ENCODE measurements around the gene C10orf62. TPM values are rescaled to one million over a fixed set of nuclear protein-coding genes. Genes with fewer than 3 reads are reported as not detected.
A peak's percentile ranks its signal among the peaks of the same experiment; 100 is the strongest.
"Not testable (repeated sequence)": the region's sequence is repeated elsewhere in the genome, so short reads cannot be mapped to it uniquely, and the experiment has no call there.

C10orf62 gene
- polyA plus RNA-seq, 2 donors: 0.10 TPM; not detected in 1

DNA sequence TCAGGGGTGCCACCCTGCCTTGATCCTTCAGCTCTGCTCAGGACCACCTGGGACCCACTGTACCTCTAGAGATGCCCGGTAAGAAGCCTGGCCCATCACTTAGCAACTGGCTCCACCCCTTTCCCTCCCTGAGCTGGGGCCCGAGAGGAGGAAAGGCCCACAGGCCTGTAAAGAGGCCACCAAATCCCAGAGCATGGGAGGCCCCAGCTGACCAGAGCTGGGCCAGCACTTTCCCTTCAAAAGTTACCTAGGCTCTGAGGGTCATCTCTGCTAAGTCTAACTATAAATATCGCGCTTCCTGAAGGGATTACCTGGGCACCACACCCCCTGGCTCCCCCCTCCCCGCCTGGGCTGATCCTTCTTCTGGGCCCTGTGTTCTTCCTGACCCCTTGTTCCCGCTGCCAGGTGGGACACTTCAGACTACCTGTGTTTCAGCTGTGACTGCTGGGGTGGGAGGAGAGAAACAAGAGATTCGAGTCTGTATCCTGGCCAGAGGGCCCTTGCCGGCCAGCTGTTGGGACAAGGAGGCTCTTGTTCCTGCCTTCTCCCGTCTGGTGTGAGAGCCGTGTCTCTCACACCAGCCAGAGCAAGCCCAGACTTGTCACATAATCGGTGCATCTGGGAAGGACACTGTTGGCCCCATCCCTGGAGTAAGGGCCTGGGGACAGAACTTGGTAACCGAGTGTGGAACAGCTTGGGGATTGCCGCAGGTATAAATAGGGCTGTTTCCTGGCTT, 39.8 kb upstream of the C10orf62 start:
- Histone ChIP-seq H3K4me1 (ENCODE audit: control insufficient read depth in 2 of 2, insufficient read depth in 2 of 2, low read length in 1 of 2) (peaks cover 5 to 7% of the 10 kb centered on the region in 2 donors), H3K27me3 (ENCODE audit: control insufficient read depth in 1 of 2, insufficient read depth in 2 of 2, low read length in 2 of 2) (no peaks in the 10 kb centered on the region), H3K36me3 (ENCODE audit: control insufficient read depth in 2 of 2, insufficient read depth in 2 of 2, low read length in 1 of 2) (no peaks in the 10 kb centered on the region), H3K4me3 (ENCODE audit: low read depth in 1 of 2, low read length in 2 of 2) (no peak overlapping the region), H3K27ac (ENCODE audit: low read depth in 2 of 2, low read length in 1 of 2) (peak overlapping the region in 1 of 2 donors; percentile 21), H3K9me3 (ENCODE audit: control insufficient read depth in 2 of 2, insufficient read depth in 1 of 2, low read depth in 1 of 2, low read length in 1 of 2) (no peaks in the 10 kb centered on the region)
- 41 to 59% methylated on average over 13 of the region's 13 CpGs for WGBS, 2 donors

DNA sequence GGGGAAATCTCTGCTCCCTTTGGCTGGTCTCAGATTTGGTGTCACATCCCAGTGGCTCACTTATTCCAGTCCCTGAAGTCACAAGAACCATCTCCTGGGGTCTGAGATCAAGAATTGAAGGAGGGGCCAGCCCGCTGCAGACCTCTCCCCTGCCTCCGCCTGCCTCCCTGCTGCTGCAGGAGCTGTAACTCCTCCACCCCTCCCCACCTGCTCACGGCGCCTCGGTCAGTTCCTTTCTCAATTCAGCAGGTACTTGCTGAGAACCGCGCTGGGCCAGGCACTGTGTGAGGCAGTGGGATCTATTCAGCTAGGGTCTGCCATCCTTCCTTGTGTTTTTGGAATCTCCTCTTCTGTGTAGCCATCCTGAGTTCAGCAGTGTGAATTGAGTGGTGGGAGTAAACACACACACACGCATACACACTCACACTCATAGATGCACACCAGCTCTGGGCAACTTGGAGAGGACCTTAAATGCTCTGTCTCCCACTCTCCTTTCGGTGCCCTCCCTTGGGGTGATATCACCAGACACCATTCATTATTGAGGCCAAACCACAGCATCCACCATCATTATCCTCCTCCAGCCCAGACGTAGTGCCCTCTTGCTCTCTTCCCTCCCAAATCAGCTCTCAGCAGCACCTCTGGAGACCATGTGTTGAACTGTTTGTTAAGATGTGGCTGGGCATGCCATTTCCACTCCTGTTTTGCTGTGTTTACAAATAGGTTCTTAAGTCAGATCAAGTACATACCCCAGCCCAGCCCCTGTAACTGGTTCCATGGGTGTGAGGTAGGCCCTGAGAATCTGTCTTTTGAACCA, 39.0 kb upstream of the C10orf62 start:
- Histone ChIP-seq H3K27me3 (ENCODE audit: control insufficient read depth in 1 of 2, insufficient read depth in 2 of 2, low read length in 2 of 2) (no peaks in the 10 kb centered on the region), H3K4me1 (ENCODE audit: control insufficient read depth in 2 of 2, insufficient read depth in 2 of 2, low read length in 1 of 2) (peaks cover 5 to 7% of the 10 kb centered on the region in 2 donors), H3K4me3 (ENCODE audit: low read depth in 1 of 2, low read length in 2 of 2) (no peak overlapping the region), H3K9me3 (ENCODE audit: control insufficient read depth in 2 of 2, insufficient read depth in 1 of 2, low read depth in 1 of 2, low read length in 1 of 2) (no peaks in the 10 kb centered on the region), H3K27ac (ENCODE audit: low read depth in 2 of 2, low read length in 1 of 2) (no peak overlapping the region), H3K36me3 (ENCODE audit: control insufficient read depth in 2 of 2, insufficient read depth in 2 of 2, low read length in 1 of 2) (no peaks in the 10 kb centered on the region)
- 81 to 82% methylated on average over 10 of the region's 10 CpGs for WGBS, 2 donors

DNA sequence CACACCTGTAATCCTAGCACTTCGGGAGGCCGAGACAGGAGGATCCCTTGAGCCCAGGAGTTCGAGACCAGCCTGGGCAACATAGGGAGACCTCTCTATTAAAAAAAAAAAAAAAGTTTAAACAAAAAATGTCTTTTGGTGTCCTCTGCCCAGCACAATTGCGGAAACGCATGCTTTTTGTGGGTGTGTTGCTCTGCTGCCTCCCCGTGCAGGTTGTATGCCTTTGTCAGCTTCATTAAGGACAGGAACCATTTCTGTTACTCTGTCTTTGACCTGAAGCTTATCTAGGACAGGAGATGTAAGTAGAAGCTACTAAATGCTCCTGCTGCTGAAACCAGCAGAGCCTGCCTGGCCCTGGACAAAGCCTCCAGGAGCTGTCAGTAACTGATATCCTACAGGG, 38.2 kb upstream of the C10orf62 start:
- Histone ChIP-seq H3K36me3 (ENCODE audit: control insufficient read depth in 2 of 2, insufficient read depth in 2 of 2, low read length in 1 of 2) (no peaks in the 10 kb centered on the region), H3K27me3 (ENCODE audit: control insufficient read depth in 1 of 2, insufficient read depth in 2 of 2, low read length in 2 of 2) (no peaks in the 10 kb centered on the region), H3K9me3 (ENCODE audit: control insufficient read depth in 2 of 2, insufficient read depth in 1 of 2, low read depth in 1 of 2, low read length in 1 of 2) (no peaks in the 10 kb centered on the region), H3K4me1 (ENCODE audit: control insufficient read depth in 2 of 2, insufficient read depth in 2 of 2, low read length in 1 of 2) (peaks cover 5 to 7% of the 10 kb centered on the region in 2 donors), H3K4me3 (ENCODE audit: low read depth in 1 of 2, low read length in 2 of 2) (no peak overlapping the region), H3K27ac (ENCODE audit: low read depth in 2 of 2, low read length in 1 of 2) (no peak overlapping the region)
- WGBS, 2 donors: 88% methylated on average over 6 of the region's 6 CpGs

GRCh38 chr10:97553575-97554031, 35.9 kb upstream of the C10orf62 start:
- Histone ChIP-seq H3K36me3 (ENCODE audit: control insufficient read depth in 2 of 2, insufficient read depth in 2 of 2, low read length in 1 of 2) (no peaks in the 10 kb centered on the region), H3K9me3 (ENCODE audit: control insufficient read depth in 2 of 2, insufficient read depth in 1 of 2, low read depth in 1 of 2, low read length in 1 of 2) (no peaks in the 10 kb centered on the region), H3K27me3 (ENCODE audit: control insufficient read depth in 1 of 2, insufficient read depth in 2 of 2, low read length in 2 of 2) (no peaks in the 10 kb centered on the region), H3K4me1 (ENCODE audit: control insufficient read depth in 2 of 2, insufficient read depth in 2 of 2, low read length in 1 of 2) (peaks cover 3 to 5% of the 10 kb centered on the region in 2 donors), H3K4me3 (ENCODE audit: low read depth in 1 of 2, low read length in 2 of 2) (no peak overlapping the region), H3K27ac (ENCODE audit: low read depth in 2 of 2, low read length in 1 of 2) (no peak overlapping the region)
- WGBS, 2 donors: 18 to 21% methylated on average over 6 of the region's 6 CpGs

GRCh38 chr10:97554336-97554735, 35.2 kb upstream of the C10orf62 start:
- H3K9me3 ChIP-seq (ENCODE audit: control insufficient read depth in 2 of 2, insufficient read depth in 1 of 2, low read depth in 1 of 2, low read length in 1 of 2); H3K27me3 ChIP-seq (ENCODE audit: control insufficient read depth in 1 of 2, insufficient read depth in 2 of 2, low read length in 2 of 2); H3K4me3 ChIP-seq (ENCODE audit: low read depth in 1 of 2, low read length in 2 of 2); H3K4me1 ChIP-seq (ENCODE audit: control insufficient read depth in 2 of 2, insufficient read depth in 2 of 2, low read length in 1 of 2); H3K27ac ChIP-seq (ENCODE audit: low read depth in 2 of 2, low read length in 1 of 2); H3K36me3 ChIP-seq (ENCODE audit: control insufficient read depth in 2 of 2, insufficient read depth in 2 of 2, low read length in 1 of 2): not testable (repeated sequence)
- whole genome bisulfite sequencing, 2 donors: 89 to 95% methylated on average over 5 of the region's 5 CpGs

DNA sequence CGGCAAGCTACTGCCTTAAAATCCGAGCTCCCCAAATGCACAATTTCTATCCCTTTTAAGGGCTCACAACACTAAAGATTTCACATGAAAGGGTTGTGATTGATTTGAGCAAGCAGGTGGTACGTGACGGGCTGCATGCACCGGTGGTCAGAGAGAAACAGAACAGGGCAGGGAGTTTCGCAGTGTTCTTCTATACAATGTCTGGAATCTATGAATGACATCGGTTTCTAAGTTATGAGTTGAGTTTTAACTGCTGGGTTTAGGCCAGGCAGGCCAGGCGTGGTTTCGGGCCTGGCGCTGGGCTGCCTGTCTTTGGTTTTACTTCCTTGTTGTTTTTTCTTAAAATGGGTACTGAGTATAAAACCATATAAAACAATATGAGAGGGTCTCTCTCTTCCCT, 34.0 kb upstream of the C10orf62 start:
- H3K27ac ChIP-seq (ENCODE audit: low read depth in 2 of 2, low read length in 1 of 2); H3K9me3 ChIP-seq (ENCODE audit: control insufficient read depth in 2 of 2, insufficient read depth in 1 of 2, low read depth in 1 of 2, low read length in 1 of 2); H3K27me3 ChIP-seq (ENCODE audit: control insufficient read depth in 1 of 2, insufficient read depth in 2 of 2, low read length in 2 of 2); H3K4me3 ChIP-seq (ENCODE audit: low read depth in 1 of 2, low read length in 2 of 2); H3K4me1 ChIP-seq (ENCODE audit: control insufficient read depth in 2 of 2, insufficient read depth in 2 of 2, low read length in 1 of 2); H3K36me3 ChIP-seq (ENCODE audit: control insufficient read depth in 2 of 2, insufficient read depth in 2 of 2, low read length in 1 of 2): not testable (repeated sequence)
- 80 to 86% methylated on average over 8 to 10 of the region's 10 CpGs for WGBS, 2 donors

- not testable (repeated sequence) for H3K4me3 ChIP-seq (ENCODE audit: low read depth in 1 of 2, low read length in 2 of 2); H3K4me1 ChIP-seq (ENCODE audit: control insufficient read depth in 2 of 2, insufficient read depth in 2 of 2, low read length in 1 of 2); H3K36me3 ChIP-seq (ENCODE audit: control insufficient read depth in 2 of 2, insufficient read depth in 2 of 2, low read length in 1 of 2); H3K9me3 ChIP-seq (ENCODE audit: control insufficient read depth in 2 of 2, insufficient read depth in 1 of 2, low read depth in 1 of 2, low read length in 1 of 2); H3K27me3 ChIP-seq (ENCODE audit: control insufficient read depth in 1 of 2, insufficient read depth in 2 of 2, low read length in 2 of 2); H3K27ac ChIP-seq (ENCODE audit: low read depth in 2 of 2, low read length in 1 of 2)
- WGBS, 2 donors: 71 to 76% methylated on average over 17 of the region's 17 CpGs
Observed at GRCh38 chr10:97560731-97561381, 28.7 kb upstream of the C10orf62 start.

GRCh38 chr10:97561386-97562077, 28.0 kb upstream of the C10orf62 start:
- not testable (repeated sequence) for H3K9me3 ChIP-seq (ENCODE audit: control insufficient read depth in 2 of 2, insufficient read depth in 1 of 2, low read depth in 1 of 2, low read length in 1 of 2); H3K27ac ChIP-seq (ENCODE audit: low read depth in 2 of 2, low read length in 1 of 2); H3K4me3 ChIP-seq (ENCODE audit: low read depth in 1 of 2, low read length in 2 of 2); H3K4me1 ChIP-seq (ENCODE audit: control insufficient read depth in 2 of 2, insufficient read depth in 2 of 2, low read length in 1 of 2); H3K27me3 ChIP-seq (ENCODE audit: control insufficient read depth in 1 of 2, insufficient read depth in 2 of 2, low read length in 2 of 2); H3K36me3 ChIP-seq (ENCODE audit: control insufficient read depth in 2 of 2, insufficient read depth in 2 of 2, low read length in 1 of 2)
- WGBS, 2 donors: 86 to 89% methylated on average over 12 of the region's 12 CpGs

DNA sequence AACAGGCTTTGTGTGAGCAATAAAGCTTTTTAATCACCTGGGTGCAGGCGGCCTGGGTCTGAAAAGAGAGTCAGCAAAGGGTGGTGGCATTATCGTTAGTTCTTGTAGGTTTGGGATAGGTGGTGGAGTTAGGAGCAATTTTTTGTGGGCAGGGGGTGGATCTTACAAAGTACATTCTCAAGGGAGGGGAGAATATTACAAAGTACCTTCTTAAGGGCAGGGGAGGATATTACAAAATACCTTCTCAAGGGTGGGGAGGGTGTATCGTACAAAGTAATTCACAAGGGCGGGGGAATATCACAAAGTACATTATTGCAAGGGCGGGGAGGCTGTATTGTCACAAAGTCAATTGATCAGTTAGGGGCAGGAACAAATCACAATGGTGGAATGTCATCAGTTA, 27.2 kb upstream of the C10orf62 start:
- not testable (repeated sequence) for H3K4me3 ChIP-seq (ENCODE audit: low read depth in 1 of 2, low read length in 2 of 2); H3K9me3 ChIP-seq (ENCODE audit: control insufficient read depth in 2 of 2, insufficient read depth in 1 of 2, low read depth in 1 of 2, low read length in 1 of 2); H3K27me3 ChIP-seq (ENCODE audit: control insufficient read depth in 1 of 2, insufficient read depth in 2 of 2, low read length in 2 of 2); H3K27ac ChIP-seq (ENCODE audit: low read depth in 2 of 2, low read length in 1 of 2); H3K36me3 ChIP-seq (ENCODE audit: control insufficient read depth in 2 of 2, insufficient read depth in 2 of 2, low read length in 1 of 2); H3K4me1 ChIP-seq (ENCODE audit: control insufficient read depth in 2 of 2, insufficient read depth in 2 of 2, low read length in 1 of 2)
- 89 to 93% methylated on average over 5 of the region's 5 CpGs for WGBS, 2 donors
